T-helper 2 cell (primary cell): Measurements from ENCODE around the gene FXYD4.

Experiments
- DNase-seq, 5 experiments: peaks; one replicate each; pipeline versions ENCODE4 v3.0.0 to v3.0.0-alpha.2; 2012 to 2022

Gene FXYD4

GRCh38 chr10:43347997-43348396 lies 23.4 kb upstream of the FXYD4 start:
- peak in 1 of 5 experiments; percentile 42 for DNase-seq

GRCh38 chr10:43348511-43349312 lies 22.7 kb upstream of the FXYD4 start:
- peak; percentile 60 to 91 (median 75) for DNase-seq

- no peak for DNase-seq
Observed at GRCh38 chr10:43350156-43350555, 21.3 kb upstream of the FXYD4 start.

GRCh38 chr10:43350686-43351085 lies 20.8 kb upstream of the FXYD4 start:
- no peak for DNase-seq

DNA sequence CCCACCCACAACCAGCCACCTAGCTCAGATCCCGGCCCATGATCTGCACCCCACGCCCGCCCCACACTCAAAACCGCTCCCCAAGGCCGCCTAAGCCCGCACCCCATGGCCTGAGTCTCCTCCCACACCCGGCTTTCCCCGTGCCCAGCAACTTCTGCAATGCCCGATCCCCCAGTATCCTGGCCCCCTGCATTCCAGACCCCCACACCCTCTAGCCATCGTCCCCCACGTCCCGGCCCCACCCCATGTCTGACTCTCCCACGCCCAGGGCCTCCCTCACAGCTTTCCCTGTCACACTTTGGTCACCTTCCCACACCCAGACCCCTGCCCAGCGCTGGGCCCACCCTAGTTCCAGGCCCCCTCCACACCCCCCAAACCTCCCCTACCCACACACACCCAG lies 20.1 kb upstream of the FXYD4 start:
- DNase-seq, result no peak

DNA sequence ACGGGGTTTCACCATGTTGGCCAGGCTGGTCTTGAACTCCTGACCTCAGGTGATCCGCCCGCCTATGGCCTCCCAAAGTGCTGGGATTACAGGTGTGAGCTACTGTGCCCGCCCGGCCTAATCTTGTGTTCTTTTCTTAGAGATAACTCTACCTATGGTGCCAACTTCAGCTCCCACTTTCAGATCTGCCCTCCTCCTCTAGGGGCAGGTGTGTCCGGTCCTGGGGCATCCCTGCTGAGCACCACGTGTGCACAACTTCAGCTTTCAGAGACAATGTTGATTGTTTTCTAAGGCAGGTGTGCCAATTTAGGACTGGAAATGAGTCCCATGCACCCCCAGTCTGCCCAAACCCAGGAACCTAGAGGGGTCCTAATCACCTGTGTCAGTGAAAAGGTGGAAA lies 18.5 kb upstream of the FXYD4 start:
- DNase-seq, result no peak

DNA sequence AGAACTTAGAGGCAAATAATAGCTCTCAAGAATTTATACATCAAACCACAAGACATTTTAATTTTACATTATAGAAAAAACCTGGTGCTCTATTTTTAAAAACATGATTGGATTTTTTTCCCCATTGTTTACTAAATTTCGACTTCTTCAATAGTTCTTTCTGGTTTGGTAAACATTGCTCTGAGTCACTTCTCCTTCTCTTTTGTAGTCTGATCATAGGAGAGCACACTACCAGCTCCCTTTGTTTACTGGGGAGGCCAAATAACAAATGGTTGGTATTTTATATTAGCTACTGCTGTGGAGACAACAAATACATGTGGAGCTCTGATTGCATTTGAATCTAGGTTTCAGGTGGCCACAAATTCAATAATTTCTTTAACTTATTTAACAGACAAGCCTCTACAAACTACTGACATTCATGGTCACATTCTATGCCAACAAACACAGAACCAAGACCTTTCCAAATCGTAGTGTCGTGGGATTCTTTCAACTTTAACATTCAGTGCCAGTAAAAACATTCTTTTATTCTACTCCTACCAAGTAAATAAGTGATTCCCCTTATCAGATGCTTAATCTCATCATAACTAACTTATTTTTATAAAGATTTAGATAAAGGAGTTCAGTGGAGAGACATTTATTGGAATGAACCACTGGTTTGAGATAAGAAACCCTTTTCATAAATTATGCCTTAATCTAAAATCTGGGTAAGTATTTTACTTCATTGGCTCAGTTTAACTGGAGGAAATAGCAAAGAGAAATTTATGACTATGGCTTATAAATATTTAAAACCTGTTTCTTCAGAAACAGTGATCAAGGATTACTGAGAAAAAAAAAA lies 17.7 kb upstream of the FXYD4 start:
- peak in 1 of 5 experiments; percentile 39 for DNase-seq

GRCh38 chr10:43354330-43354635 lies 17.2 kb upstream of the FXYD4 start:
- no peak for DNase-seq

GRCh38 chr10:43354879-43355380 lies 16.5 kb upstream of the FXYD4 start:
- no peak for DNase-seq

DNA sequence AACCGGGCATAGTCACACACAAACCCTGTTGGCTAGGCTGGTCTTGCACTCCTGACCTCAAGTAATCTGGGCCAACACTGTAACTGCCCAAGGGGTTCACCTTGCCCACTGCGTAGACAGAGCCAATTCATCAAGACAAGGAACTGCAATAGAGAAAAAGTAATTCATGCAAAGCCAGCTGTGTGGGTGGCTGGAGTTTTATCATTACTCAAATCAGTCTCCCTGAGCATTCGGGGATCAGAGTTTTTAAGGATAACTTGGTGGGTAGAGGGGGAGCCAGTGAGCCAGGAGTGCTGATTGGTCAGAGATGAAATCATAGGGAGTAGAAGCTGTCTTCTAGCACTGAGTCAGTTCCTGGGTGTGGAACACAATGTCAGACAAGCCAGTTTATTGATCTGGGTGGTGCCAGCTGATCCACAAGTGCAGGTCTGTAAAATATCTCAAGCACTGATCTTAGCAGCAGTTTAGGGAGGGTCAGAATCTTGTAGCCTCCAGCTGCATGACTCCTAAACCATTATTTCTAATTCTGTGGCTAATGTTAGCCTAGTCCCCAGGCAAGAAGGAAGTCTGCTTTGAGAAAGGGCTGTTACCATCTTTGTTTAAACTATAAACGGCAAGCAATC lies 15.6 kb upstream of the FXYD4 start:
- peak in 1 of 5 experiments; percentile 53 for DNase-seq

GRCh38 chr10:43360086-43360485 lies 11.3 kb upstream of the FXYD4 start:
- DNase-seq, result no peak

DNA sequence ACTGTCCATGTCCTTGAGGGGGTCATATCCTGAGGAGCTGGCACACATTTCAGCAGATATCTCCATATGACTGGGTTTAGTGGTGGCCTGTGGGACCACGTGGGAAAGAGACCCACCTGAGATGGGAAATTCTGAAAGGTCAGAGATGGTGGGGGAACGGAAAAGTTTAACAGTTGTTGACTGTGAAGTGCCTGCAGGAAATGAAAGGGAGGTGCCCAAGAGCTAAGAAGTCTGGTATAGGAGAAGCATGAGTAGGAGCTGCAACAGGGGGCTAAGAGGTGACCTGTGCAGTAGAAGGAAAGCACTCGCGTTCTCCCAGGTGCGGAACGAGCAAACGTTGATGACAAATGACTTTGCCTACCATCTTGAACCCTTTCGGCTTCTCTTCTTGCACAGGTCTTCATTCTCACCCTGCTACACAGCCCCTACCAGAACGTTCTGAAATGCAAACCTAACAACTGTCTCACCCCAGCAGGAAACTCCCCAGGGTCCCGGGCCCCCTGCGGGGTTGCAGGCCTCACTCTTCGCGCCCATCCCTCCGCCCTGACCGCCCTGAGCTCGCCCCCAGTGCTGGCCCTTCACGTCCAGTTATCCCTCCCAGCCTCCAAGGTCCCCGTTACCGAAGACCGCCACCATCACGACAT lies 9.8 kb upstream of the FXYD4 start:
- DNase-seq, result peak in 1 of 5 experiments; percentile 56

GRCh38 chr10:43362191-43362839 lies 9.1 kb upstream of the FXYD4 start:
- DNase-seq, result peak; percentile 96 to 99 (median 98)

- no peak for DNase-seq
Observed at GRCh38 chr10:43365001-43365400, 6.4 kb upstream of the FXYD4 start.

GRCh38 chr10:43369921-43370320 lies 1.5 kb upstream of the FXYD4 start:
- no peak for DNase-seq

DNA sequence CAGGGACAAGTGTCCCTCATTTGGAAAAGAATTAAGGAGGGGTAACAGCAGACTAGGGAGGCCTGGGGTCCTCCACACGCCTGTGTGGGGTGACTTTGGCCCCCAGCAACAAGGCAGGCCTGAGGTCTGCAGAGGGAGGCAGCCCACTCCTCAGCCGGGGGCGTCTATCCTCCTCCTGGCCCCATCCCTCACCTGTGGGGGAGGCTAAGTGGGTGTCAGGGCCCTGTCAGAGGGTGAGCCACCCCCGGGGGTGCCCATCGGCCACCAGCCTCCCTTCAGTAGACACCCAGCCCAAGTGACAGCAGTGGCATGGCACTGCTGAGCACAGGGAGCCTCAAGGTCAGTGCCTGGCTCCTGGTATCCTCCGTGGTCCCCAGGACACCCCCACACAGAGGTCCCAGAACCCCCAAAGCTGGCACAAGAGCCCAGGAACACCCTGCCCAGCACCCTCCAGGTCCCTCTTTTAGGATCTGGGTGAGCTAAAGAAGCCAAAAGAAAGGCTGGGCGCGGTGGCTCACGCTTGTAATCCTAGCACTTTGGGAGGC lies 693 bp upstream of the FXYD4 start:
- DNase-seq, result no peak

GRCh38 chr10:43372765-43373361 lies 1.4 kb downstream of the FXYD4 start:
- no peak for DNase-seq

- DNase-seq, result no peak
Observed at GRCh38 chr10:43373461-43373860, 2.0 kb downstream of the FXYD4 start.

- DNase-seq, result no peak
Observed at GRCh38 chr10:43374194-43374593, 2.8 kb downstream of the FXYD4 start.

- no peak for DNase-seq
Observed at GRCh38 chr10:43375401-43376020, 4.1 kb downstream of the FXYD4 start.

- no peak for DNase-seq
Observed at GRCh38 chr10:43376046-43376635, 4.7 kb downstream of the FXYD4 start.
